WTC11 (cell line): ENCODE measurements around the gene APOE. TPM values are rescaled to one million over a fixed set of nuclear protein-coding genes. Genes with fewer than 3 reads are reported as not detected.
A peak's percentile ranks its signal among the peaks of the same experiment; 100 is the strongest.

Source experiments
- CREM ChIP-seq: sonication (generic); formaldehyde crosslinking; IDR thresholded peaks from 2 replicates; pipeline ENCODE4 v1.8.1; 2022; ENCODE audit warnings: mild to moderate bottlenecking, missing genetic modification reagents, moderate library complexity
- NFYB ChIP-seq: sonication (generic); formaldehyde crosslinking; conservative IDR thresholded peaks from 2 replicates; pipeline ENCODE4 v1.8.0; 2022; ENCODE audit warnings: low read depth, missing genetic modification reagents
- NR1H2 ChIP-seq: sonication (generic); formaldehyde crosslinking; IDR thresholded peaks from 2 replicates; pipeline ENCODE4 v1.9.0; 2021; ENCODE audit warnings: mild to moderate bottlenecking, moderate library complexity, missing genetic modification reagents
- OVOL2 ChIP-seq: fragments of 250-450 bp; sonication (Bioruptor Pico); IDR thresholded peaks from 2 replicates; pipeline ENCODE4 v1.9.0; 2021; ENCODE audit warnings: mild to moderate bottlenecking, borderline replicate concordance
- SP1 ChIP-seq: sonication (generic); formaldehyde crosslinking; conservative IDR thresholded peaks from 2 replicates; pipeline ENCODE4 v1.8.1; 2022; ENCODE audit warnings: missing genetic modification reagents
- ZNF396 ChIP-seq: fragments of 250-450 bp; sonication (Bioruptor Pico); IDR thresholded peaks from 2 replicates; pipeline ENCODE4 v1.8.0; 2021; ENCODE audit warnings: mild to moderate bottlenecking, moderate library complexity, borderline replicate concordance
- total RNA-seq: library from RNA; stranded (reverse); gene quantifications from 3 replicates; pipeline ENCODE4 v1.2.3, GENCODE V29; 2021
- TF ChIP-seq, protein P1 (sequence below): sonication (generic); formaldehyde crosslinking; IDR thresholded peaks from 2 replicates; pipeline ENCODE4 v1.8.1; 2023; ENCODE audit warnings: mild to moderate bottlenecking, moderate library complexity, missing genetic modification reagents
- TF ChIP-seq, protein P2 (sequence below): sonication (generic); formaldehyde crosslinking; IDR thresholded peaks from 2 replicates; pipeline ENCODE4 v1.8.1; 2022; ENCODE audit warnings: low read depth, mild to moderate bottlenecking, moderate library complexity, missing genetic modification reagents, borderline replicate concordance
- TF ChIP-seq, protein P3 (sequence below): sonication (generic); formaldehyde crosslinking; IDR thresholded peaks from 2 replicates; pipeline ENCODE4 v1.8.1; 2023; ENCODE audit warnings: mild to moderate bottlenecking, missing genetic modification reagents
- TF ChIP-seq, protein P4 (sequence below): sonication (generic); formaldehyde crosslinking; IDR thresholded peaks from 2 replicates; pipeline ENCODE4 v1.8.0; 2023; ENCODE audit warnings: missing genetic modification reagents
- TF ChIP-seq, protein P5 (sequence below): sonication (generic); formaldehyde crosslinking; IDR thresholded peaks from 2 replicates; pipeline ENCODE4 v1.8.0; 2023; ENCODE audit warnings: missing genetic modification reagents, mild to moderate bottlenecking, borderline replicate concordance
- TF ChIP-seq, protein P6 (sequence below): sonication (generic); formaldehyde crosslinking; IDR thresholded peaks from 2 replicates; pipeline ENCODE4 v1.8.0; 2022; ENCODE audit warnings: mild to moderate bottlenecking, missing genetic modification reagents
- TF ChIP-seq, protein P7 (sequence below): sonication (generic); formaldehyde crosslinking; IDR thresholded peaks from 2 replicates; pipeline ENCODE4 v1.8.1; 2023; ENCODE audit warnings: mild to moderate bottlenecking, missing genetic modification reagents, borderline replicate concordance
- TF ChIP-seq, protein P8 (sequence below): sonication (generic); formaldehyde crosslinking; IDR thresholded peaks from 2 replicates; pipeline ENCODE4 v1.8.1; 2022; ENCODE audit warnings: mild to moderate bottlenecking, missing genetic modification reagents, moderate library complexity, borderline replicate concordance
- TF ChIP-seq, protein P9 (sequence below): sonication (generic); formaldehyde crosslinking; IDR thresholded peaks from 2 replicates; pipeline ENCODE4 v1.8.1; 2022; ENCODE audit warnings: missing genetic modification reagents, borderline replicate concordance

Gene APOE
- total RNA-seq, 1 experiment from 2014 or later = 824 TPM

DNA sequence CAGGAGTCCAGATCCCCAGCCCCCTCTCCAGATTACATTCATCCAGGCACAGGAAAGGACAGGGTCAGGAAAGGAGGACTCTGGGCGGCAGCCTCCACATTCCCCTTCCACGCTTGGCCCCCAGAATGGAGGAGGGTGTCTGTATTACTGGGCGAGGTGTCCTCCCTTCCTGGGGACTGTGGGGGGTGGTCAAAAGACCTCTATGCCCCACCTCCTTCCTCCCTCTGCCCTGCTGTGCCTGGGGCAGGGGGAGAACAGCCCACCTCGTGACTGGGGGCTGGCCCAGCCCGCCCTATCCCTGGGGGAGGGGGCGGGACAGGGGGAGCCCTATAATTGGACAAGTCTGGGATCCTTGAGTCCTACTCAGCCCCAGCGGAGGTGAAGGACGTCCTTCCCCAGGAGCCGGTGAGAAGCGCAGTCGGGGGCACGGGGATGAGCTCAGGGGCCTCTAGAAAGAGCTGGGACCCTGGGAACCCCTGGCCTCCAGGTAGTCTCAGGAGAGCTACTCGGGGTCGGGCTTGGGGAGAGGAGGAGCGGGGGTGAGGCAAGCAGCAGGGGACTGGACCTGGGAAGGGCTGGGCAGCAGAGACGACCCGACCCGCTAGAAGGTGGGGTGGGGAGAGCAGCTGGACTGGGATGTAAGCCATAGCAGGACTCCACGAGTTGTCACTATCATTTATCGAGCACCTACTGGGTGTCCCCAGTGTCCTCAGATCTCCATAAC is at the start of gene APOE (continued):
- TF ChIP-seq, protein P1, sequence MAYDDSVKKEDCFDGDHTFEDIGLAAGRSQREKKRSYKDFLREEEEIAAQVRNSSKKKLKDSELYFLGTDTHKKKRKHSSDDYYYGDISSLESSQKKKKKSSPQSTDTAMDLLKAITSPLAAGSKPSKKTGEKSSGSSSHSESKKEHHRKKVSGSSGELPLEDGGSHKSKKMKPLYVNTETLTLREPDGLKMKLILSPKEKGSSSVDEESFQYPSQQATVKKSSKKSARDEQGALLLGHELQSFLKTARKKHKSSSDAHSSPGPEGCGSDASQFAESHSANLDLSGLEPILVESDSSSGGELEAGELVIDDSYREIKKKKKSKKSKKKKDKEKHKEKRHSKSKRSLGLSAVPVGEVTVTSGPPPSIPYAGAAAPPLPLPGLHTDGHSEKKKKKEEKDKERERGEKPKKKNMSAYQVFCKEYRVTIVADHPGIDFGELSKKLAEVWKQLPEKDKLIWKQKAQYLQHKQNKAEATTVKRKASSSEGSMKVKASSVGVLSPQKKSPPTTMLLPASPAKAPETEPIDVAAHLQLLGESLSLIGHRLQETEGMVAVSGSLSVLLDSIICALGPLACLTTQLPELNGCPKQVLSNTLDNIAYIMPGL (CRISPR knock-in tag) = peak; percentile 60; the same call in 1 of the 2 replicates
- TF ChIP-seq, protein P2, sequence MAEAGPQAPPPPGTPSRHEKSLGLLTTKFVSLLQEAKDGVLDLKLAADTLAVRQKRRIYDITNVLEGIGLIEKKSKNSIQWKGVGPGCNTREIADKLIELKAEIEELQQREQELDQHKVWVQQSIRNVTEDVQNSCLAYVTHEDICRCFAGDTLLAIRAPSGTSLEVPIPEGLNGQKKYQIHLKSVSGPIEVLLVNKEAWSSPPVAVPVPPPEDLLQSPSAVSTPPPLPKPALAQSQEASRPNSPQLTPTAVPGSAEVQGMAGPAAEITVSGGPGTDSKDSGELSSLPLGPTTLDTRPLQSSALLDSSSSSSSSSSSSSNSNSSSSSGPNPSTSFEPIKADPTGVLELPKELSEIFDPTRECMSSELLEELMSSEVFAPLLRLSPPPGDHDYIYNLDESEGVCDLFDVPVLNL (CRISPR knock-in tag) = no peak
- TF ChIP-seq CREM = 0 out of 2 replicates have a peak, but pooled peaks have one; percentile 33
- TF ChIP-seq, protein P3, sequence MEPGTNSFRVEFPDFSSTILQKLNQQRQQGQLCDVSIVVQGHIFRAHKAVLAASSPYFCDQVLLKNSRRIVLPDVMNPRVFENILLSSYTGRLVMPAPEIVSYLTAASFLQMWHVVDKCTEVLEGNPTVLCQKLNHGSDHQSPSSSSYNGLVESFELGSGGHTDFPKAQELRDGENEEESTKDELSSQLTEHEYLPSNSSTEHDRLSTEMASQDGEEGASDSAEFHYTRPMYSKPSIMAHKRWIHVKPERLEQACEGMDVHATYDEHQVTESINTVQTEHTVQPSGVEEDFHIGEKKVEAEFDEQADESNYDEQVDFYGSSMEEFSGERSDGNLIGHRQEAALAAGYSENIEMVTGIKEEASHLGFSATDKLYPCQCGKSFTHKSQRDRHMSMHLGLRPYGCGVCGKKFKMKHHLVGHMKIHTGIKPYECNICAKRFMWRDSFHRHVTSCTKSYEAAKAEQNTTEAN (CRISPR knock-in tag) = no peak
- TF ChIP-seq ZNF396 (CRISPR knock-in tag) = no peak
- TF ChIP-seq NR1H2 (CRISPR knock-in tag) = no peak
- TF ChIP-seq, protein P4, sequence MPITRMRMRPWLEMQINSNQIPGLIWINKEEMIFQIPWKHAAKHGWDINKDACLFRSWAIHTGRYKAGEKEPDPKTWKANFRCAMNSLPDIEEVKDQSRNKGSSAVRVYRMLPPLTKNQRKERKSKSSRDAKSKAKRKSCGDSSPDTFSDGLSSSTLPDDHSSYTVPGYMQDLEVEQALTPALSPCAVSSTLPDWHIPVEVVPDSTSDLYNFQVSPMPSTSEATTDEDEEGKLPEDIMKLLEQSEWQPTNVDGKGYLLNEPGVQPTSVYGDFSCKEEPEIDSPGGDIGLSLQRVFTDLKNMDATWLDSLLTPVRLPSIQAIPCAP (CRISPR knock-in tag) = no peak
- TF ChIP-seq, protein P5, sequence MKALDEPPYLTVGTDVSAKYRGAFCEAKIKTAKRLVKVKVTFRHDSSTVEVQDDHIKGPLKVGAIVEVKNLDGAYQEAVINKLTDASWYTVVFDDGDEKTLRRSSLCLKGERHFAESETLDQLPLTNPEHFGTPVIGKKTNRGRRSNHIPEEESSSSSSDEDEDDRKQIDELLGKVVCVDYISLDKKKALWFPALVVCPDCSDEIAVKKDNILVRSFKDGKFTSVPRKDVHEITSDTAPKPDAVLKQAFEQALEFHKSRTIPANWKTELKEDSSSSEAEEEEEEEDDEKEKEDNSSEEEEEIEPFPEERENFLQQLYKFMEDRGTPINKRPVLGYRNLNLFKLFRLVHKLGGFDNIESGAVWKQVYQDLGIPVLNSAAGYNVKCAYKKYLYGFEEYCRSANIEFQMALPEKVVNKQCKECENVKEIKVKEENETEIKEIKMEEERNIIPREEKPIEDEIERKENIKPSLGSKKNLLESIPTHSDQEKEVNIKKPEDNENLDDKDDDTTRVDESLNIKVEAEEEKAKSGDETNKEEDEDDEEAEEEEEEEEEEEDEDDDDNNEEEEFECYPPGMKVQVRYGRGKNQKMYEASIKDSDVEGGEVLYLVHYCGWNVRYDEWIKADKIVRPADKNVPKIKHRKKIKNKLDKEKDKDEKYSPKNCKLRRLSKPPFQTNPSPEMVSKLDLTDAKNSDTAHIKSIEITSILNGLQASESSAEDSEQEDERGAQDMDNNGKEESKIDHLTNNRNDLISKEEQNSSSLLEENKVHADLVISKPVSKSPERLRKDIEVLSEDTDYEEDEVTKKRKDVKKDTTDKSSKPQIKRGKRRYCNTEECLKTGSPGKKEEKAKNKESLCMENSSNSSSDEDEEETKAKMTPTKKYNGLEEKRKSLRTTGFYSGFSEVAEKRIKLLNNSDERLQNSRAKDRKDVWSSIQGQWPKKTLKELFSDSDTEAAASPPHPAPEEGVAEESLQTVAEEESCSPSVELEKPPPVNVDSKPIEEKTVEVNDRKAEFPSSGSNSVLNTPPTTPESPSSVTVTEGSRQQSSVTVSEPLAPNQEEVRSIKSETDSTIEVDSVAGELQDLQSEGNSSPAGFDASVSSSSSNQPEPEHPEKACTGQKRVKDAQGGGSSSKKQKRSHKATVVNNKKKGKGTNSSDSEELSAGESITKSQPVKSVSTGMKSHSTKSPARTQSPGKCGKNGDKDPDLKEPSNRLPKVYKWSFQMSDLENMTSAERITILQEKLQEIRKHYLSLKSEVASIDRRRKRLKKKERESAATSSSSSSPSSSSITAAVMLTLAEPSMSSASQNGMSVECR (CRISPR knock-in tag) = 0 out of 2 replicates have a peak, but pooled peaks have one; percentile 15
- peak; percentile 79 for TF ChIP-seq SP1 (CRISPR knock-in tag)
- TF ChIP-seq, protein P6, sequence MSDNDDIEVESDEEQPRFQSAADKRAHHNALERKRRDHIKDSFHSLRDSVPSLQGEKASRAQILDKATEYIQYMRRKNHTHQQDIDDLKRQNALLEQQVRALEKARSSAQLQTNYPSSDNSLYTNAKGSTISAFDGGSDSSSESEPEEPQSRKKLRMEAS (CRISPR knock-in tag) = peak; percentile 58
- TF ChIP-seq, protein P7, sequence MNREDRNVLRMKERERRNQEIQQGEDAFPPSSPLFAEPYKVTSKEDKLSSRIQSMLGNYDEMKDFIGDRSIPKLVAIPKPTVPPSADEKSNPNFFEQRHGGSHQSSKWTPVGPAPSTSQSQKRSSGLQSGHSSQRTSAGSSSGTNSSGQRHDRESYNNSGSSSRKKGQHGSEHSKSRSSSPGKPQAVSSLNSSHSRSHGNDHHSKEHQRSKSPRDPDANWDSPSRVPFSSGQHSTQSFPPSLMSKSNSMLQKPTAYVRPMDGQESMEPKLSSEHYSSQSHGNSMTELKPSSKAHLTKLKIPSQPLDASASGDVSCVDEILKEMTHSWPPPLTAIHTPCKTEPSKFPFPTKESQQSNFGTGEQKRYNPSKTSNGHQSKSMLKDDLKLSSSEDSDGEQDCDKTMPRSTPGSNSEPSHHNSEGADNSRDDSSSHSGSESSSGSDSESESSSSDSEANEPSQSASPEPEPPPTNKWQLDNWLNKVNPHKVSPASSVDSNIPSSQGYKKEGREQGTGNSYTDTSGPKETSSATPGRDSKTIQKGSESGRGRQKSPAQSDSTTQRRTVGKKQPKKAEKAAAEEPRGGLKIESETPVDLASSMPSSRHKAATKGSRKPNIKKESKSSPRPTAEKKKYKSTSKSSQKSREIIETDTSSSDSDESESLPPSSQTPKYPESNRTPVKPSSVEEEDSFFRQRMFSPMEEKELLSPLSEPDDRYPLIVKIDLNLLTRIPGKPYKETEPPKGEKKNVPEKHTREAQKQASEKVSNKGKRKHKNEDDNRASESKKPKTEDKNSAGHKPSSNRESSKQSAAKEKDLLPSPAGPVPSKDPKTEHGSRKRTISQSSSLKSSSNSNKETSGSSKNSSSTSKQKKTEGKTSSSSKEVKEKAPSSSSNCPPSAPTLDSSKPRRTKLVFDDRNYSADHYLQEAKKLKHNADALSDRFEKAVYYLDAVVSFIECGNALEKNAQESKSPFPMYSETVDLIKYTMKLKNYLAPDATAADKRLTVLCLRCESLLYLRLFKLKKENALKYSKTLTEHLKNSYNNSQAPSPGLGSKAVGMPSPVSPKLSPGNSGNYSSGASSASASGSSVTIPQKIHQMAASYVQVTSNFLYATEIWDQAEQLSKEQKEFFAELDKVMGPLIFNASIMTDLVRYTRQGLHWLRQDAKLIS (CRISPR knock-in tag) = no peak
- TF ChIP-seq, protein P8, sequence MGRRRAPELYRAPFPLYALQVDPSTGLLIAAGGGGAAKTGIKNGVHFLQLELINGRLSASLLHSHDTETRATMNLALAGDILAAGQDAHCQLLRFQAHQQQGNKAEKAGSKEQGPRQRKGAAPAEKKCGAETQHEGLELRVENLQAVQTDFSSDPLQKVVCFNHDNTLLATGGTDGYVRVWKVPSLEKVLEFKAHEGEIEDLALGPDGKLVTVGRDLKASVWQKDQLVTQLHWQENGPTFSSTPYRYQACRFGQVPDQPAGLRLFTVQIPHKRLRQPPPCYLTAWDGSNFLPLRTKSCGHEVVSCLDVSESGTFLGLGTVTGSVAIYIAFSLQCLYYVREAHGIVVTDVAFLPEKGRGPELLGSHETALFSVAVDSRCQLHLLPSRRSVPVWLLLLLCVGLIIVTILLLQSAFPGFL = no peak
- no peak for TF ChIP-seq NFYB (CRISPR knock-in tag)
- TF ChIP-seq, protein P9, sequence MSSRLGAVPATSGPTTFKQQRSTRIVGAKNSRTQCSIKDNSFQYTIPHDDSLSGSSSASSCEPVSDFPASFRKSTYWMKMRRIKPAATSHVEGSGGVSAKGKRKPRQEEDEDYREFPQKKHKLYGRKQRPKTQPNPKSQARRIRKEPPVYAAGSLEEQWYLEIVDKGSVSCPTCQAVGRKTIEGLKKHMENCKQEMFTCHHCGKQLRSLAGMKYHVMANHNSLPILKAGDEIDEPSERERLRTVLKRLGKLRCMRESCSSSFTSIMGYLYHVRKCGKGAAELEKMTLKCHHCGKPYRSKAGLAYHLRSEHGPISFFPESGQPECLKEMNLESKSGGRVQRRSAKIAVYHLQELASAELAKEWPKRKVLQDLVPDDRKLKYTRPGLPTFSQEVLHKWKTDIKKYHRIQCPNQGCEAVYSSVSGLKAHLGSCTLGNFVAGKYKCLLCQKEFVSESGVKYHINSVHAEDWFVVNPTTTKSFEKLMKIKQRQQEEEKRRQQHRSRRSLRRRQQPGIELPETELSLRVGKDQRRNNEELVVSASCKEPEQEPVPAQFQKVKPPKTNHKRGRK (CRISPR knock-in tag) = no peak
- TF ChIP-seq OVOL2 (CRISPR knock-in tag) = no peak
